SK-N-SH (cell line): ENCODE measurements around the gene FAF2. TPM values are rescaled to one million over a fixed set of nuclear protein-coding genes. Genes with fewer than 3 reads are reported as not detected.

Source experiments
- CTCF ChIA-PET: fragments of 300-600, 350-600 bp; formaldehyde crosslinking; extraction: SDS; loops from one replicate; lab custom pipeline; 2021; lab: Yijun Ruan, JAX
- POLR2A ChIA-PET: fragments of 350-600 bp; sonication (Branson Sonifier 250); formaldehyde crosslinking; extraction: SDS; loops from one replicate; lab custom pipeline; 2020; ENCODE audit warnings: antibody characterized with exemption, inconsistent platforms; lab: Yijun Ruan, JAX
- DNase-seq: peaks from one replicate; pipeline ENCODE4 v3.0.0; 2012
- H2AFZ ChIP-seq: fragments of 200-600 bp; sonication (generic); 2 replicates; pipeline ENCODE4 v1.8.1; 2016; ENCODE audit warnings: antibody characterized with exemption, mild to moderate bottlenecking, low read depth
- H3F3A ChIP-seq: fragments of 200-600 bp; sonication (generic); replicated peaks from 2 replicates; pipeline ENCODE3; 2016; ENCODE audit warnings: antibody characterized with exemption, mild to moderate bottlenecking; ENCODE audit not compliant: insufficient read depth
- H3K27ac ChIP-seq, 2 experiments: fragments of 200-500 bp in 1 of 2; fragments of 200-600 bp in 1 of 2; sonication (Bioruptor generic) in 1 of 2; sonication (generic), shearing (Covaris generic) in 1 of 2; 2 replicates each; pipeline versions ENCODE4 v1.5.1 to v1.6.1; 2014 to 2016; ENCODE audit warnings: low read depth in 2 of 2, inconsistent platforms in 1 of 2, low read length in 1 of 2, mild to moderate bottlenecking in 1 of 2, mixed read lengths in 1 of 2
- H3K27me3 ChIP-seq: fragments of 200-600 bp; sonication (generic), shearing (Covaris generic); 2 replicates; pipeline ENCODE4 v1.6.1; 2016; ENCODE audit warnings: mixed run types; ENCODE audit not compliant: insufficient read depth
- H3K36me3 ChIP-seq, 2 experiments: fragments of 200-500 bp in 1 of 2; fragments of 200-600 bp in 1 of 2; sonication (Bioruptor generic) in 1 of 2; sonication (generic) in 1 of 2; replicated peaks in 1 of 2; 2 replicates each; pipeline versions ENCODE3 to v1.5.1; 2014 to 2016; ENCODE audit warnings: low read length in 1 of 2, mild to moderate bottlenecking in 1 of 2; ENCODE audit not compliant: insufficient read depth in 2 of 2, control insufficient read depth in 1 of 2
- H3K4me1 ChIP-seq, 2 experiments: fragments of 200-500 bp in 1 of 2; fragments of 200-600 bp in 1 of 2; sonication (Bioruptor generic) in 1 of 2; sonication (generic), shearing (Covaris generic) in 1 of 2; 2 replicates each; pipeline versions ENCODE4 v1.5.1 to v1.6.1; 2014 to 2016; ENCODE audit warnings: low read depth in 1 of 2, low read length in 1 of 2, mixed run types in 1 of 2; ENCODE audit not compliant: insufficient read depth in 2 of 2, control insufficient read depth in 1 of 2
- H3K4me2 ChIP-seq: fragments of 200-600 bp; sonication (generic), shearing (Covaris generic); 2 replicates; pipeline ENCODE4 v1.6.1; 2017; ENCODE audit warnings: mixed run types
- H3K4me3 ChIP-seq, 2 experiments: fragments of 200-500 bp in 1 of 2; fragments of 200-600 bp in 1 of 2; sonication (Bioruptor generic) in 1 of 2; sonication (generic), shearing (Covaris generic) in 1 of 2; 2 replicates each; pipeline versions ENCODE4 v1.5.1 to v1.8.1; 2014 to 2016; ENCODE audit warnings: low read depth in 2 of 2, inconsistent platforms in 1 of 2, low read length in 1 of 2, mild to moderate bottlenecking in 1 of 2, mixed read lengths in 1 of 2, moderate library complexity in 1 of 2
- H3K79me2 ChIP-seq: fragments of 200-600 bp; sonication (generic); 2 replicates; pipeline ENCODE4 v1.8.1; 2017; ENCODE audit warnings: mild to moderate bottlenecking; ENCODE audit not compliant: insufficient read depth
- H3K9ac ChIP-seq: fragments of 200-600 bp; sonication (generic); 2 replicates; pipeline ENCODE4 v1.6.1; 2017; ENCODE audit warnings: mixed run types
- H3K9me2 ChIP-seq: fragments of 200-600 bp; sonication (generic); 2 replicates; pipeline ENCODE4 v1.6.1; 2017; ENCODE audit warnings: mixed run types
- H3K9me3 ChIP-seq: fragments of 200-600 bp; sonication (generic); 2 replicates; pipeline ENCODE4 v1.6.1; 2017; ENCODE audit warnings: mixed run types, mild to moderate bottlenecking, moderate library complexity
- H4K20me1 ChIP-seq: fragments of 200-600 bp; sonication (generic); 2 replicates; pipeline ENCODE4 v1.6.1; 2017; ENCODE audit warnings: mild to moderate bottlenecking, mixed run types; ENCODE audit not compliant: insufficient read depth
- CTCF ChIP-seq: fragments of 200-600 bp; sonication (generic); IDR thresholded peaks from 2 replicates; pipeline ENCODE4 v1.6.1; 2017; ENCODE audit warnings: antibody characterized with exemption, mild to moderate bottlenecking, moderate library complexity
- EP300 ChIP-seq, 2 experiments: IDR thresholded peaks; 2 replicates each; pipeline versions ENCODE4 v1.4.0 to v1.6.1; 2012; ENCODE audit warnings: borderline replicate concordance in 1 of 2, low read depth in 1 of 2, low read length in 1 of 2
- JUND ChIP-seq: IDR thresholded peaks from 2 replicates; pipeline ENCODE4 v1.4.0; 2012
- MEF2A ChIP-seq: IDR thresholded peaks from 2 replicates; pipeline ENCODE4 v1.4.0; 2012; ENCODE audit warnings: low read depth, borderline replicate concordance
- RAD21 ChIP-seq: IDR thresholded peaks from 2 replicates; pipeline ENCODE4 v1.6.1; 2012; ENCODE audit warnings: mild to moderate bottlenecking, low read length
- RXRA ChIP-seq: IDR thresholded peaks from 2 replicates; pipeline ENCODE4 v1.4.0; 2012; ENCODE audit warnings: low read depth, mild to moderate bottlenecking, borderline replicate concordance
- SMC3 ChIP-seq: IDR thresholded peaks from 2 replicates; pipeline ENCODE4 v1.6.1; 2012; ENCODE audit warnings: low read depth, low read length, improper control_type of control experiment
- TEAD4 ChIP-seq: IDR thresholded peaks from 2 replicates; pipeline ENCODE4 v1.4.0; 2012; ENCODE audit warnings: mild to moderate bottlenecking, borderline replicate concordance; ENCODE audit not compliant: insufficient read depth
- USF2 ChIP-seq: fragments of 150-350 bp; IDR thresholded peaks from 2 replicates; pipeline ENCODE4 v1.6.1; 2017; ENCODE audit warnings: antibody characterized with exemption, low read length, low read depth, borderline replicate concordance
- ZBTB33 ChIP-seq: IDR thresholded peaks from 2 replicates; pipeline ENCODE4 v1.4.0; 2012; ENCODE audit warnings: low read depth, borderline replicate concordance
- WGBS: methylation state at CpG from one replicate; pipeline ENCODE4 v1.1.6; 2017; ENCODE audit warnings: low lambda C conversion rate; 5-methylcytosine and 5-hydroxymethylcytosine counted together
- polyA plus RNA-seq, 3 experiments: library from polyadenylated mRNA; depleted of rRNA; stranded (reverse); fragments of >200 nt; gene quantifications; 2 replicates each; pipeline ENCODE4 v1.2.3, GENCODE V29; 2012
- TF ChIP-seq, protein P1 (sequence below): IDR thresholded peaks from 2 replicates; pipeline ENCODE4 v1.4.0; 2012; ENCODE audit warnings: low read depth
- TF ChIP-seq, protein P2 (sequence below): fragments of 150-350 bp; IDR thresholded peaks from 2 replicates; pipeline ENCODE4 v1.6.1; 2016; ENCODE audit warnings: mild to moderate bottlenecking, low read depth, low read length
- TF ChIP-seq, protein P3 (sequence below): IDR thresholded peaks from 2 replicates; pipeline ENCODE4; 2012

FAF2 gene
- polyA plus RNA-seq, 1 of the 3 experiments (the other 2 are of a cell fraction), result 25.5 TPM

DNA sequence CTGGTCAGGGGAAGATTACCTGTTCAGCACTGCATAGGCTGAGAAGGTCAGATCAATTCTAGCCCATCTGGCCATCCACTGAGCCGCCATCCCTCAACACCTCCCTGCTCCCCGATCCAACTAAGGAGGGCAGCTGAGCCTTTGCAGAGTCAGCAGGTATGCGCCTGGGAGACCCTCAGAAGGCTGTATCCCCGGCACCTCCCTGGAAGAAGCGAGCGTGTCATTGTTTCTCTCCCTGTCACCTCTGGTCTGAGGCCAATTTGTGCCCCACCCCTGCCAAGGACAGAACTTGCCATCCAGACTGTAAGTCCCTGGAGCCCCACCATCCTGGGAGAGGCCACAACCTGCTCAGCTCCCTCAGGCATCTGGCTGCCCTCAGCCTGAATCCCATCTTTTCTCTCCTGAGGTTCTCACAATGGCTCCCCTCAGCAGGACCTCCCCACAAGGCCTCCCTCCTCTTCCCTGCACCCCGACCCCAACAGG lies 34.4 kb upstream of the FAF2 start (continued):
- TF ChIP-seq CTCF, result no peak
- TF ChIP-seq TEAD4, result no peak
- TF ChIP-seq, protein P1, sequence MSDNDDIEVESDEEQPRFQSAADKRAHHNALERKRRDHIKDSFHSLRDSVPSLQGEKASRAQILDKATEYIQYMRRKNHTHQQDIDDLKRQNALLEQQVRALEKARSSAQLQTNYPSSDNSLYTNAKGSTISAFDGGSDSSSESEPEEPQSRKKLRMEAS, result no peak

GRCh38 chr5:176414704-176415103 lies 33.5 kb upstream of the FAF2 start:
- Histone ChIP-seq H3K9me2 (no peaks in the 10 kb centered on the region), H3K27ac (no peak overlapping the region), H3K9me3 (no peaks in the 10 kb centered on the region), H3K27me3 (no peaks in the 10 kb centered on the region), H3K4me1 (peaks cover 0 to 12% of the 10 kb centered on the region in 2 experiments; a peak in 2 of 4 replicates), H3K9ac (no peak overlapping the region), H3K79me2 (peaks cover 21% of the 10 kb centered on the region; the same call in 1 of the 2 replicates), H3K4me2 (peak overlapping the region; percentile 93; the same call in 1 of the 2 replicates), H2AFZ (no peak overlapping the region), H3K4me3 (no peak overlapping the region), H3K36me3 (peaks cover 0 to 3% of the 10 kb centered on the region in 2 experiments), H3F3A (no peaks in the 10 kb centered on the region), H4K20me1 (no peaks in the 10 kb centered on the region)
- 64% methylated on average over 3 of the region's 3 CpGs for WGBS
- no peak for DNase-seq
- POLR2A ChIA-PET, result no interaction called here
- CTCF ChIA-PET, result interaction anchor here (1.2 to 3.1 kb wide), 4 partner anchors 8 to 156 kb away, joined by 6 to 28 read pairs (median 18); partner anchors contain the start of gene RNF44
- TF ChIP-seq, protein P2, sequence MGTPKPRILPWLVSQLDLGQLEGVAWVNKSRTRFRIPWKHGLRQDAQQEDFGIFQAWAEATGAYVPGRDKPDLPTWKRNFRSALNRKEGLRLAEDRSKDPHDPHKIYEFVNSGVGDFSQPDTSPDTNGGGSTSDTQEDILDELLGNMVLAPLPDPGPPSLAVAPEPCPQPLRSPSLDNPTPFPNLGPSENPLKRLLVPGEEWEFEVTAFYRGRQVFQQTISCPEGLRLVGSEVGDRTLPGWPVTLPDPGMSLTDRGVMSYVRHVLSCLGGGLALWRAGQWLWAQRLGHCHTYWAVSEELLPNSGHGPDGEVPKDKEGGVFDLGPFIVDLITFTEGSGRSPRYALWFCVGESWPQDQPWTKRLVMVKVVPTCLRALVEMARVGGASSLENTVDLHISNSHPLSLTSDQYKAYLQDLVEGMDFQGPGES, result no peak
- TF ChIP-seq TEAD4 (no peak), JUND (no peak)
- TF ChIP-seq, protein P3, sequence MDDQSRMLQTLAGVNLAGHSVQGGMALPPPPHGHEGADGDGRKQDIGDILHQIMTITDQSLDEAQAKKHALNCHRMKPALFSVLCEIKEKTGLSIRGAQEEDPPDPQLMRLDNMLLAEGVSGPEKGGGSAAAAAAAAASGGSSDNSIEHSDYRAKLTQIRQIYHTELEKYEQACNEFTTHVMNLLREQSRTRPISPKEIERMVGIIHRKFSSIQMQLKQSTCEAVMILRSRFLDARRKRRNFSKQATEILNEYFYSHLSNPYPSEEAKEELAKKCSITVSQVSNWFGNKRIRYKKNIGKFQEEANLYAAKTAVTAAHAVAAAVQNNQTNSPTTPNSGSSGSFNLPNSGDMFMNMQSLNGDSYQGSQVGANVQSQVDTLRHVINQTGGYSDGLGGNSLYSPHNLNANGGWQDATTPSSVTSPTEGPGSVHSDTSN, result no peak

GRCh38 chr5:176415240-176415951 lies 32.8 kb upstream of the FAF2 start:
- Histone ChIP-seq H4K20me1 (no peaks in the 10 kb centered on the region), H3K9ac (peak overlapping the region; percentile 70), H3K4me3 (peak overlapping the region; percentile 73 to 97), H2AFZ (peak overlapping the region; percentile 91), H3K9me3 (no peaks in the 10 kb centered on the region), H3K4me2 (peak overlapping the region; percentile 93), H3K79me2 (peaks cover 21% of the 10 kb centered on the region; the same call in 1 of the 2 replicates), H3K27me3 (no peaks in the 10 kb centered on the region), H3K36me3 (no peaks in the 10 kb centered on the region), H3K4me1 (peaks cover 0 to 12% of the 10 kb centered on the region in 2 experiments; a peak in 2 of 4 replicates), H3F3A (no peaks in the 10 kb centered on the region), H3K27ac (peak overlapping the region in 1 of 2 experiments; percentile 70; a peak in 2 of 4 replicates), H3K9me2 (no peaks in the 10 kb centered on the region)
- CTCF ChIA-PET, result interaction anchor here (0.6 to 3.6 kb wide), 15 partner anchors 9 to 232 kb away, joined by 3 to 47 read pairs (median 7); partner anchors contain the start of genes EIF4E1B, FAF2, RNF44 and SNCB
- DNase-seq, result no peak
- TF ChIP-seq MEF2A, result no peak
- no peak for TF ChIP-seq RAD21
- TF ChIP-seq ZBTB33, result no peak
- no peak for TF ChIP-seq EP300 (IDR thresholded peaks at IDR 0.05; ENCODE audit: borderline replicate concordance in 1 of 2, low read depth in 1 of 2, low read length in 1 of 2)
- no peak for TF ChIP-seq USF2
- TF ChIP-seq SMC3, result no peak
- no peak for TF ChIP-seq RXRA
- POLR2A ChIA-PET, result interaction anchor here (1.6 to 1.9 kb wide), 2 partner anchors 26 to 128 kb away, joined by 4 to 6 read pairs; no protein-coding TSS in a partner anchor
- WGBS, result 82% methylated on average over 13 of the region's 13 CpGs
